Measurements from ENCODE around the gene PLD2. TPM values are rescaled to one million over a fixed set of nuclear protein-coding genes. Genes with fewer than 3 reads are reported as not detected.
"Not testable (repeated sequence)": the region's sequence is repeated elsewhere in the genome, so short reads cannot be mapped to it uniquely, and the experiment has no call there.

PLD2 gene
- total RNA-seq, 2 donors from 2014 or later = 27.5 to 50.9 TPM

- peak overlapping the region; percentile 77 to 86 for H3K4me3 Mint-ChIP-seq
- no peaks in the 10 kb centered on the region for H3K9me3 Mint-ChIP-seq
- peaks cover 3 to 4% of the 10 kb centered on the region in 2 donors for H3K36me3 Mint-ChIP-seq (ENCODE audit: insufficient read depth in 2 of 2)
- H3K4me1 Mint-ChIP-seq (ENCODE audit: low read depth) = peaks cover 9% of the 10 kb centered on the region
- peak overlapping the region; percentile 42 for H3K27ac Mint-ChIP-seq
- no peaks in the 10 kb centered on the region for H3K27me3 Mint-ChIP-seq (ENCODE audit: low read depth)
- no peak for DNase-seq
- ATAC-seq (replicated peaks in 1 of 2) = no peak
Observed at GRCh38 chr17:4806456-4806776, 536 bp upstream of the PLD2 start.

- ATAC-seq (replicated peaks in 1 of 2) (no peak), DNase-seq (no peak)
- Mint-ChIP-seq H3K4me1 (ENCODE audit: low read depth) (peaks cover 9% of the 10 kb centered on the region), H3K36me3 (ENCODE audit: insufficient read depth in 2 of 2) (peaks cover 3 to 4% of the 10 kb centered on the region in 2 donors), H3K9me3 (no peaks in the 10 kb centered on the region), H3K27ac (peak overlapping the region; percentile 65), H3K4me3 (peak overlapping the region; percentile 83 to 85), H3K27me3 (ENCODE audit: low read depth) (no peaks in the 10 kb centered on the region)
Observed at GRCh38 chr17:4807605-4808377, 839 bp downstream of the PLD2 start.

GRCh38 chr17:4808378-4808767 lies 1.4 kb downstream of the PLD2 start:
- Mint-ChIP-seq H3K4me1 (ENCODE audit: low read depth) (peaks cover 9% of the 10 kb centered on the region), H3K27me3 (ENCODE audit: low read depth) (no peaks in the 10 kb centered on the region), H3K27ac (peak overlapping the region; percentile 53), H3K36me3 (ENCODE audit: insufficient read depth in 2 of 2) (peaks cover 3 to 4% of the 10 kb centered on the region in 2 donors), H3K4me3 (peak overlapping the region; percentile 52 to 83), H3K9me3 (no peaks in the 10 kb centered on the region)
- ATAC-seq (replicated peaks in 1 of 2) (no peak), DNase-seq (no peak)

- no peaks in the 10 kb centered on the region for H3K9me3 Mint-ChIP-seq
- DNase-seq = no peak
- ATAC-seq (replicated peaks in 1 of 2) = no peak
- H3K27ac Mint-ChIP-seq = no peak overlapping the region
- peaks cover 9% of the 10 kb centered on the region for H3K4me1 Mint-ChIP-seq (ENCODE audit: low read depth)
- H3K27me3 Mint-ChIP-seq (ENCODE audit: low read depth) = no peaks in the 10 kb centered on the region
- no peak overlapping the region for H3K4me3 Mint-ChIP-seq
- peaks cover 3 to 4% of the 10 kb centered on the region in 2 donors for H3K36me3 Mint-ChIP-seq (ENCODE audit: insufficient read depth in 2 of 2)
Observed at GRCh38 chr17:4810696-4811290, 3.8 kb downstream of the PLD2 start.

- ATAC-seq (replicated peaks in 1 of 2) = no peak
- Mint-ChIP-seq H3K27ac (no peak overlapping the region), H3K9me3 (no peaks in the 10 kb centered on the region), H3K4me1 (ENCODE audit: low read depth) (peaks cover 9% of the 10 kb centered on the region), H3K4me3 (no peak overlapping the region), H3K27me3 (ENCODE audit: low read depth) (no peaks in the 10 kb centered on the region), H3K36me3 (ENCODE audit: insufficient read depth in 2 of 2) (peaks cover 3 to 4% of the 10 kb centered on the region in 2 donors)
- no peak for DNase-seq
Observed at GRCh38 chr17:4811471-4811870, 4.5 kb downstream of the PLD2 start.

GRCh38 chr17:4812690-4813089 lies 5.7 kb downstream of the PLD2 start:
- Mint-ChIP-seq H3K4me3 (no peak overlapping the region), H3K9me3 (no peaks in the 10 kb centered on the region), H3K27me3 (ENCODE audit: low read depth) (no peaks in the 10 kb centered on the region), H3K27ac (no peak overlapping the region), H3K36me3 (ENCODE audit: insufficient read depth in 2 of 2) (peaks cover 3 to 4% of the 10 kb centered on the region in 2 donors), H3K4me1 (ENCODE audit: low read depth) (peaks cover 8% of the 10 kb centered on the region)
- no peak for ATAC-seq (replicated peaks in 1 of 2)
- DNase-seq = no peak

GRCh38 chr17:4815043-4815675 lies 8.2 kb downstream of the PLD2 start:
- ATAC-seq (replicated peaks in 1 of 2) = no peak
- Mint-ChIP-seq H3K27me3 (ENCODE audit: low read depth) (no peaks in the 10 kb centered on the region), H3K36me3 (ENCODE audit: insufficient read depth in 2 of 2) (peaks cover 0 to 3% of the 10 kb centered on the region in 2 donors), H3K27ac (no peak overlapping the region), H3K4me3 (no peak overlapping the region), H3K4me1 (ENCODE audit: low read depth) (no peaks in the 10 kb centered on the region), H3K9me3 (no peaks in the 10 kb centered on the region)
- no peak for DNase-seq

- ATAC-seq (replicated peaks in 1 of 2) (no peak), DNase-seq (no peak)
- Mint-ChIP-seq H3K4me1 (ENCODE audit: low read depth) (no peaks in the 10 kb centered on the region), H3K36me3 (ENCODE audit: insufficient read depth in 2 of 2) (no peaks in the 10 kb centered on the region), H3K9me3 (no peaks in the 10 kb centered on the region), H3K4me3 (no peak overlapping the region), H3K27me3 (ENCODE audit: low read depth) (no peaks in the 10 kb centered on the region), H3K27ac (no peak overlapping the region)
Observed at GRCh38 chr17:4816826-4817225, 9.9 kb downstream of the PLD2 start.

- DNase-seq = no peak
- H3K9me3 Mint-ChIP-seq = no peaks in the 10 kb centered on the region
- H3K36me3 Mint-ChIP-seq (ENCODE audit: insufficient read depth in 2 of 2) = no peaks in the 10 kb centered on the region
- no peaks in the 10 kb centered on the region for H3K4me1 Mint-ChIP-seq (ENCODE audit: low read depth)
- no peak for ATAC-seq (replicated peaks in 1 of 2)
- H3K27me3 Mint-ChIP-seq (ENCODE audit: low read depth) = no peaks in the 10 kb centered on the region
- no peak overlapping the region for H3K4me3 Mint-ChIP-seq
- H3K27ac Mint-ChIP-seq = no peak overlapping the region
Observed at GRCh38 chr17:4818276-4818675, 11.3 kb downstream of the PLD2 start.

- no peaks in the 10 kb centered on the region for H3K4me1 Mint-ChIP-seq (ENCODE audit: low read depth)
- H3K9me3 Mint-ChIP-seq = no peaks in the 10 kb centered on the region
- ATAC-seq (replicated peaks in 1 of 2) (no peak), DNase-seq (no peak)
- no peak overlapping the region for H3K27ac Mint-ChIP-seq
- H3K4me3 Mint-ChIP-seq = no peak overlapping the region
- no peaks in the 10 kb centered on the region for H3K36me3 Mint-ChIP-seq (ENCODE audit: insufficient read depth in 2 of 2)
- H3K27me3 Mint-ChIP-seq (ENCODE audit: low read depth) = no peaks in the 10 kb centered on the region
Observed at GRCh38 chr17:4822835-4823234, 15.9 kb downstream of the PLD2 start.

GRCh38 chr17:4823373-4824089 lies 16.6 kb downstream of the PLD2 start:
- H3K27me3 Mint-ChIP-seq (ENCODE audit: low read depth) = no peaks in the 10 kb centered on the region
- ATAC-seq (replicated peaks in 1 of 2) (no peak), DNase-seq (no peak)
- no peaks in the 10 kb centered on the region for H3K4me1 Mint-ChIP-seq (ENCODE audit: low read depth)
- no peak overlapping the region for H3K4me3 Mint-ChIP-seq
- H3K36me3 Mint-ChIP-seq (ENCODE audit: insufficient read depth in 2 of 2) = no peaks in the 10 kb centered on the region
- H3K9me3 Mint-ChIP-seq = no peaks in the 10 kb centered on the region
- no peak overlapping the region for H3K27ac Mint-ChIP-seq

GRCh38 chr17:4827399-4827798 lies 20.4 kb downstream of the PLD2 start:
- Mint-ChIP-seq H3K27ac (no peak overlapping the region), H3K4me3 (no peak overlapping the region), H3K4me1 (ENCODE audit: low read depth) (no peaks in the 10 kb centered on the region), H3K27me3 (ENCODE audit: low read depth) (no peaks in the 10 kb centered on the region), H3K9me3 (no peaks in the 10 kb centered on the region), H3K36me3 (ENCODE audit: insufficient read depth in 2 of 2) (no peaks in the 10 kb centered on the region)
- DNase-seq = no peak
- no peak for ATAC-seq (replicated peaks in 1 of 2)

- H3K4me1 Mint-ChIP-seq (ENCODE audit: low read depth) = peaks cover 32% of the 10 kb centered on the region
- H3K27me3 Mint-ChIP-seq (ENCODE audit: low read depth); H3K9me3 Mint-ChIP-seq; H3K36me3 Mint-ChIP-seq (ENCODE audit: insufficient read depth in 2 of 2); DNase-seq: not testable (repeated sequence)
- peak; percentile 25 to 43 for ATAC-seq (replicated peaks in 1 of 2)
- peak overlapping the region; percentile 67 for H3K27ac Mint-ChIP-seq
- H3K4me3 Mint-ChIP-seq = peak overlapping the region; percentile 86 to 96
Observed at GRCh38 chr17:4832829-4833177, 25.9 kb downstream of the PLD2 start.

Data from activated T-cell treated with anti-CD3 and anti-CD28 coated beads, Interleukin-2, amount 50 U/mL, for 72 hours (primary cell).